NCI-H2196 (cell line): ENCODE measurements around the gene SYNDIG1.

ENCODE experiments used
- DNase-seq: peaks from one replicate; lab custom pipeline; 2025; ENCODE audit not compliant: unreplicated experiment; lab: John Stamatoyannopoulos, UW

The SYNDIG1 gene

GRCh38 chr20:24705486-24705885, 236.1 kb downstream of the SYNDIG1 start:
- no peak for DNase-seq

- DNase-seq, result no peak
Observed at GRCh38 chr20:24708411-24709295, 239.2 kb downstream of the SYNDIG1 start.
